ENCODE data around the gene SERP2.

Gene SERP2

GRCh38 chr13:44384778-44385177 lies 11.2 kb downstream of the SERP2 start:
- no peak overlapping the region for H3K4me3 ChIP-seq (ENCODE audit: control insufficient read depth, low read depth, low read length)
- DNase-seq (ENCODE audit: low read depth) = no peak
- no peak for TF ChIP-seq CTCF (conservative IDR thresholded peaks at IDR 0.05; ENCODE audit: control insufficient read depth, insufficient read depth, low read depth, low read length)

- no peak for TF ChIP-seq CTCF (conservative IDR thresholded peaks at IDR 0.05; ENCODE audit: control insufficient read depth, insufficient read depth, low read depth, low read length)
- no peak overlapping the region for H3K4me3 ChIP-seq (ENCODE audit: control insufficient read depth, low read depth, low read length)
- DNase-seq (ENCODE audit: low read depth) = no peak
Measured at GRCh38 chr13:44385401-44385800, 11.8 kb downstream of the SERP2 start.

GRCh38 chr13:44385847-44386246 lies 12.2 kb downstream of the SERP2 start:
- no peak for TF ChIP-seq CTCF (conservative IDR thresholded peaks at IDR 0.05; ENCODE audit: control insufficient read depth, insufficient read depth, low read depth, low read length)
- H3K4me3 ChIP-seq (ENCODE audit: control insufficient read depth, low read depth, low read length) = no peak overlapping the region
- DNase-seq (ENCODE audit: low read depth) = no peak

- no peak for DNase-seq (ENCODE audit: low read depth)
- no peak for TF ChIP-seq CTCF (conservative IDR thresholded peaks at IDR 0.05; ENCODE audit: control insufficient read depth, insufficient read depth, low read depth, low read length)
- H3K4me3 ChIP-seq (ENCODE audit: control insufficient read depth, low read depth, low read length) = no peak overlapping the region
Measured at GRCh38 chr13:44386913-44387556, 13.4 kb downstream of the SERP2 start.

GRCh38 chr13:44388427-44389059 lies 14.9 kb downstream of the SERP2 start:
- DNase-seq (ENCODE audit: low read depth) = no peak
- no peak for TF ChIP-seq CTCF (conservative IDR thresholded peaks at IDR 0.05; ENCODE audit: control insufficient read depth, insufficient read depth, low read depth, low read length)

GRCh38 chr13:44389060-44389666 lies 15.5 kb downstream of the SERP2 start:
- H3K4me3 ChIP-seq (ENCODE audit: control insufficient read depth, low read depth, low read length) = no peak overlapping the region
- DNase-seq (ENCODE audit: low read depth) = no peak
- no peak for TF ChIP-seq CTCF (conservative IDR thresholded peaks at IDR 0.05; ENCODE audit: control insufficient read depth, insufficient read depth, low read depth, low read length)

More at GRCh38 chr13:44388427-44389059, 14.9 kb downstream of the SERP2 start:
- H3K4me3 ChIP-seq (ENCODE audit: control insufficient read depth, low read depth, low read length) = no peak overlapping the region
